HepG2 (cell line): ENCODE results near the gene TRMU. TPM values are rescaled to one million over a fixed set of nuclear protein-coding genes. Genes with fewer than 3 reads are reported as not detected.

Experiments
- ATAC-seq: fragments of 200-7000 bp; cut with Tn5 transposase; 3 replicates; pipeline ENCODE4 v1.9.1; 2020; ENCODE audit warnings: mild to moderate bottlenecking, moderate library complexity
- BruUV-seq: library from RNA; stranded (reverse); fragments of 400-500 nt; replicated peaks from 2 replicates; lab custom pipeline; 2021; lab: Mats Ljungman, UMichigan
- CTCF ChIA-PET: fragments of 300-600 bp; formaldehyde crosslinking; extraction: SDS; loops from one replicate; lab custom pipeline; 2021; ENCODE audit warnings: low total read pairs, inconsistent platforms, low intra/inter-chr PET ratio; lab: Yijun Ruan, JAX
- POLR2A ChIA-PET: fragments of 350-600 bp; sonication (Branson Sonifier 250); formaldehyde crosslinking; loops from one replicate; lab custom pipeline; 2020; ENCODE audit warnings: antibody characterized with exemption, inconsistent platforms; lab: Yijun Ruan, JAX
- DNase-seq: peaks from one replicate; pipeline ENCODE4 v3.0.0-alpha.2; 2015; ENCODE audit warnings: low spot score
- FAIRE-seq: peaks from 3 replicates; lab custom pipeline; 2011; peaks lifted over from hg19 to GRCh38; lab: Jason Lieb, UNC
- H2AFZ ChIP-seq: one replicate; pipeline ENCODE4 v1.6.1; 2011; ENCODE audit warnings: low read length, inconsistent platforms
- H3K27ac ChIP-seq: fragments of 300-600 bp; 3 replicates; pipeline ENCODE4 v1.8.0; 2011; ENCODE audit warnings: mixed run types, mild to moderate bottlenecking, mixed read lengths, low read length, inconsistent platforms; ENCODE audit not compliant: insufficient read depth; ENCODE audit errors: extremely low read length
- H3K27me3 ChIP-seq, 2 experiments: fragments of 200-600 bp in 1 of 2; 2 replicates in 1 of 2; 3 replicates in 1 of 2; pipeline versions ENCODE4 v1.6.0 to v1.8.0; 2011; ENCODE audit warnings: low read length in 2 of 2, mild to moderate bottlenecking in 2 of 2, moderate library complexity in 2 of 2, inconsistent platforms in 1 of 2; ENCODE audit not compliant: insufficient read depth in 2 of 2, control insufficient read depth in 1 of 2
- H3K36me3 ChIP-seq, 2 experiments: fragments of 200-600 bp in 1 of 2; replicated peaks in 1 of 2; 2 replicates in 1 of 2; 3 replicates in 1 of 2; pipeline versions ENCODE4 v1.5.1 to v1.8.0; 2011; ENCODE audit warnings: low read length in 2 of 2, inconsistent platforms in 1 of 2; ENCODE audit not compliant: insufficient read depth in 2 of 2, control insufficient read depth in 1 of 2
- H3K4me1 ChIP-seq: 2 replicates; pipeline ENCODE4 v1.5.1; 2012; ENCODE audit warnings: low read length, inconsistent platforms; ENCODE audit not compliant: insufficient read depth
- H3K4me2 ChIP-seq: 2 replicates; pipeline ENCODE4 v1.6.0; 2011; ENCODE audit warnings: low read depth, low read length, inconsistent platforms
- H3K4me3 ChIP-seq, 3 experiments: fragments of 200-600 bp in 1 of 3; sonication (generic), shearing (Covaris generic) in 1 of 3; replicated peaks in 1 of 3; 2 replicates each; pipeline ENCODE4 v1.5.1; 2011 to 2016; ENCODE audit warnings: low read length in 3 of 3, inconsistent platforms in 2 of 3, low read depth in 2 of 3, mild to moderate bottlenecking in 2 of 3, control low read depth in 1 of 3, mixed read lengths in 1 of 3; ENCODE audit not compliant: insufficient read depth in 1 of 3
- H3K79me2 ChIP-seq: one replicate; pipeline ENCODE4 v1.6.1; 2011; ENCODE audit warnings: low read length, inconsistent platforms; ENCODE audit not compliant: insufficient read depth
- H3K9ac ChIP-seq: 2 replicates; pipeline ENCODE4 v1.6.0; 2011; ENCODE audit warnings: mild to moderate bottlenecking, low read depth, low read length, inconsistent platforms; ENCODE audit not compliant: insufficient read depth
- H3K9me3 ChIP-seq: 2 replicates; pipeline ENCODE4 v1.5.1; 2012; ENCODE audit warnings: mild to moderate bottlenecking, low read length
- H4K20me1 ChIP-seq: 2 replicates; pipeline ENCODE4 v1.6.0; 2011; ENCODE audit warnings: inconsistent platforms, mild to moderate bottlenecking, low read length, moderate library complexity; ENCODE audit not compliant: insufficient read depth
- GATA4 ChIP-seq: sonication (generic); IDR thresholded peaks from 2 replicates; pipeline ENCODE4 v1.6.1; 2016; ENCODE audit warnings: antibody characterized with exemption, low read depth, borderline replicate concordance
- IRX3 ChIP-seq: sonication (generic); formaldehyde crosslinking; IDR thresholded peaks from 2 replicates; pipeline ENCODE4 v1.8.1; 2023; ENCODE audit warnings: mild to moderate bottlenecking, low read depth, missing genetic modification reagents, borderline replicate concordance
- SATB2 ChIP-seq: sonication (generic); formaldehyde crosslinking; IDR thresholded peaks from 2 replicates; pipeline ENCODE4 v1.5.0; 2020; ENCODE audit warnings: missing genetic modification reagents
- ZBTB1 ChIP-seq: sonication (generic); formaldehyde crosslinking; IDR thresholded peaks from 2 replicates; pipeline ENCODE4 v1.4.0; 2020; ENCODE audit warnings: missing genetic modification reagents, borderline replicate concordance
- ZNF101 ChIP-seq: sonication (generic); formaldehyde crosslinking; IDR thresholded peaks from 2 replicates; pipeline ENCODE4 v1.4.0; 2020; ENCODE audit warnings: mild to moderate bottlenecking, low read depth, missing genetic modification reagents, borderline replicate concordance
- ZNF24 ChIP-seq: fragments of 450-650 bp; IDR thresholded peaks from 2 replicates; pipeline ENCODE4 v1.6.1; 2017; ENCODE audit warnings: antibody characterized with exemption, mild to moderate bottlenecking
- WGBS: methylation state at CpG from one replicate; pipeline ENCODE4 v1.1.6; 2017; ENCODE audit warnings: low lambda C conversion rate; 5-methylcytosine and 5-hydroxymethylcytosine counted together
- in situ Hi-C: cut with HindIII; loops from 2 replicates; pipeline ENCODE4 v1.10.0; 2017; ENCODE audit warnings: low pct_unique_long_range_greater_than_20kb; ENCODE audit not compliant: extremely low pct_ligation_motif_present
- intact Hi-C: fragments of 100-400 bp; cut with micrococcal nuclease; formaldehyde crosslinking; loops from one replicate; pipeline ENCODE4 v1.10.0; 2022; ENCODE audit not compliant: unreplicated experiment
- polyA plus RNA-seq, 8 experiments: library from polyadenylated mRNA; depleted of rRNA in 3 of 8; stranded (reverse) in 7 of 8; unstranded in 1 of 8; fragments of >200 nt; fragmentation: Illumina TruSeq in 4 of 8; extraction: Trizol in 4 of 8; gene quantifications; 2 replicates each; pipeline versions ENCODE4 v1.2.1 to v1.2.3, GENCODE V29; 2011 to 2016; ENCODE audit warnings: low read depth in 4 of 8, missing spikeins in 1 of 8, mixed read lengths in 1 of 8; ENCODE audit not compliant: insufficient read depth in 1 of 8
- total RNA-seq, 5 experiments: library from RNA; depleted of rRNA; stranded (reverse); fragments of >200 nt; fragmentation: Illumina TruSeq; extraction: Trizol; gene quantifications; 2 replicates each; pipeline ENCODE4 v1.2.3, GENCODE V29; 2016; ENCODE audit warnings: low read depth in 1 of 5
- TF ChIP-seq, protein P1 (sequence below): sonication (generic); formaldehyde crosslinking; IDR thresholded peaks from 2 replicates; pipeline ENCODE4 v1.4.0; 2020; ENCODE audit warnings: missing genetic modification reagents
- TF ChIP-seq, protein P2 (sequence below): IDR thresholded peaks from 2 replicates; pipeline ENCODE4 v1.6.1; 2016; ENCODE audit warnings: missing compliant biosample characterization, missing genetic modification reagents, borderline replicate concordance

TRMU gene
- total and polyA plus RNA-seq, 2 of the 13 experiments (the other 11 are each of a cell fraction or from before 2014, with no cell fraction given) = 31.0 to 50.2 TPM

DNA sequence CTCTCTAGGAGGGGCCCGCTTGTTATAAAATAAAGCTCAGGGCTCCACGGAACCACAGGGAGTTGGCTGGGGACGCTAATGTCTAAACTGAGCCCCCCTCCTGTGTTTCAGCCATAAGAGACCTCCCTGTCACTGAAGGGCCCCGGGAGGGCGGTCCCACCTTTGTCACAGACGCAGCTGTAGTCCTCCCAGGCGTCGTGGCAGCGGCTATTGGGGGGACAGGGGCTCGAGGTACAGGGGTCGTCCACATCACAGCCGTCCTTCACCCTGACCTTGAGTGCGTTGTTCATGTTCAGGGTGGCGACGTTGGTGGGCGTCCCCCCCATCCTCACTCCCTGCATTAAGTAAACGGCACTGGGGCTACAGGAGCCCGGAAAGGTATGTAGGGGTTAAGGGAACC is 62.0 kb downstream of the TRMU start:
- H2AFZ ChIP-seq = no peak overlapping the region
- no peak for ATAC-seq
- intact Hi-C loops = loop anchor here (5.0 kb wide), 1 partner anchor 380 kb away; no protein-coding TSS in a partner anchor
- H3K79me2 ChIP-seq = no peaks in the 10 kb centered on the region
- peaks cover 5% of the 10 kb centered on the region; the same call in 1 of the 2 replicates for H3K4me1 ChIP-seq
- H3K9ac ChIP-seq = no peak overlapping the region
- H3K36me3 ChIP-seq = no peaks in the 10 kb centered on the region
- TF ChIP-seq, protein P1, sequence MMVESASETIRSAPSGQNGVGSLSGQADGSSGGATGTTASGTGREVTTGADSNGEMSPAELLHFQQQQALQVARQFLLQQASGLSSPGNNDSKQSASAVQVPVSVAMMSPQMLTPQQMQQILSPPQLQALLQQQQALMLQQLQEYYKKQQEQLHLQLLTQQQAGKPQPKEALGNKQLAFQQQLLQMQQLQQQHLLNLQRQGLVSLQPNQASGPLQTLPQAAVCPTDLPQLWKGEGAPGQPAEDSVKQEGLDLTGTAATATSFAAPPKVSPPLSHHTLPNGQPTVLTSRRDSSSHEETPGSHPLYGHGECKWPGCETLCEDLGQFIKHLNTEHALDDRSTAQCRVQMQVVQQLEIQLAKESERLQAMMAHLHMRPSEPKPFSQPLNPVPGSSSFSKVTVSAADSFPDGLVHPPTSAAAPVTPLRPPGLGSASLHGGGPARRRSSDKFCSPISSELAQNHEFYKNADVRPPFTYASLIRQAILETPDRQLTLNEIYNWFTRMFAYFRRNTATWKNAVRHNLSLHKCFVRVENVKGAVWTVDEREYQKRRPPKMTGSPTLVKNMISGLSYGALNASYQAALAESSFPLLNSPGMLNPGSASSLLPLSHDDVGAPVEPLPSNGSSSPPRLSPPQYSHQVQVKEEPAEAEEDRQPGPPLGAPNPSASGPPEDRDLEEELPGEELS (CRISPR knock-in tag) = no peak
- TF ChIP-seq ZNF24 (no peak), GATA4 (no peak), ZNF101 (CRISPR knock-in tag) (no peak), IRX3 (no peak), ZBTB1 (CRISPR knock-in tag) (no peak), SATB2 (CRISPR knock-in tag) (no peak)
- TF ChIP-seq, protein P2, sequence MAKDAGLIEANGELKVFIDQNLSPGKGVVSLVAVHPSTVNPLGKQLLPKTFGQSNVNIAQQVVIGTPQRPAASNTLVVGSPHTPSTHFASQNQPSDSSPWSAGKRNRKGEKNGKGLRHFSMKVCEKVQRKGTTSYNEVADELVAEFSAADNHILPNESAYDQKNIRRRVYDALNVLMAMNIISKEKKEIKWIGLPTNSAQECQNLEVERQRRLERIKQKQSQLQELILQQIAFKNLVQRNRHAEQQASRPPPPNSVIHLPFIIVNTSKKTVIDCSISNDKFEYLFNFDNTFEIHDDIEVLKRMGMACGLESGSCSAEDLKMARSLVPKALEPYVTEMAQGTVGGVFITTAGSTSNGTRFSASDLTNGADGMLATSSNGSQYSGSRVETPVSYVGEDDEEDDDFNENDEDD (CRISPR knock-in tag) = no peak
- TF ChIP-seq, all 625 proteins: peak for 0
- DNase-seq = no peak
- no peak for FAIRE-seq
- POLR2A ChIA-PET = no interaction called here
- Histone ChIP-seq H3K27me3 (no peaks in the 10 kb centered on the region; a peak in 1 of 5 replicates), H4K20me1 (no peaks in the 10 kb centered on the region), H3K27ac (no peak overlapping the region), H3K9me3 (no peaks in the 10 kb centered on the region), H3K4me3 (no peak overlapping the region), H3K4me2 (no peak overlapping the region)
- CTCF ChIA-PET = no interaction called here
- WGBS = 38% methylated on average over 12 of the region's 18 CpGs
- in situ Hi-C loops = no loop called here
- BruUV-seq = no TSS peak
